Measurements from ENCODE around the gene E2F1.

DNA sequence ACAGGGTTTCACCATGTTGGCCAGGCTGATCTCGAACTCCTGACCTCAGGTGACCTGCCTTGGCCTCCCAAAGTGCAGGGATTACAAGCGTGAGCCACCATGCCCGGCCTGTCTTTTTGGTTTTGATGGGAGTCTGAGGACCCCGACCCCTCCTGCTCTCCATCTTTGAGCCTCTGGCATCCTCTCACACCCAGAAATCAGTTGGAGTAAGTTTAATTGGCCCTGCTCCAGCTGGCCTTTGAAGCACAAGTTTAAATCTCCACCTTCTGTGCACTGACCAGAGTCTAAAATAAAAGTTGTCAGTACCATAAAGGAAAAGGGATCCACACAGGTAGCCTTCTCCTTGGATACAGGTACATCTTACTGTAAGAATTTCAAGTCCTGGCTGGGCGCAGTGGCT is 40.0 kb downstream of the E2F1 start:
- TF ChIP-seq, protein P1, sequence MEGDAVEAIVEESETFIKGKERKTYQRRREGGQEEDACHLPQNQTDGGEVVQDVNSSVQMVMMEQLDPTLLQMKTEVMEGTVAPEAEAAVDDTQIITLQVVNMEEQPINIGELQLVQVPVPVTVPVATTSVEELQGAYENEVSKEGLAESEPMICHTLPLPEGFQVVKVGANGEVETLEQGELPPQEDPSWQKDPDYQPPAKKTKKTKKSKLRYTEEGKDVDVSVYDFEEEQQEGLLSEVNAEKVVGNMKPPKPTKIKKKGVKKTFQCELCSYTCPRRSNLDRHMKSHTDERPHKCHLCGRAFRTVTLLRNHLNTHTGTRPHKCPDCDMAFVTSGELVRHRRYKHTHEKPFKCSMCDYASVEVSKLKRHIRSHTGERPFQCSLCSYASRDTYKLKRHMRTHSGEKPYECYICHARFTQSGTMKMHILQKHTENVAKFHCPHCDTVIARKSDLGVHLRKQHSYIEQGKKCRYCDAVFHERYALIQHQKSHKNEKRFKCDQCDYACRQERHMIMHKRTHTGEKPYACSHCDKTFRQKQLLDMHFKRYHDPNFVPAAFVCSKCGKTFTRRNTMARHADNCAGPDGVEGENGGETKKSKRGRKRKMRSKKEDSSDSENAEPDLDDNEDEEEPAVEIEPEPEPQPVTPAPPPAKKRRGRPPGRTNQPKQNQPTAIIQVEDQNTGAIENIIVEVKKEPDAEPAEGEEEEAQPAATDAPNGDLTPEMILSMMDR (IDR thresholded peaks at IDR 0.05), result no peak
- TF ChIP-seq POLR2A (IDR thresholded peaks at IDR 0.05) (no peak), POLR2AphosphoS5 (IDR thresholded peaks at IDR 0.05) (no peak), EP300 (IDR thresholded peaks at IDR 0.05) (no peak)
